Stimulated activated memory B cell treated with anti-CD40 and anti-IgM and Interleukin-4, amounts not matched to agents 10 μg/mL and 1 μg/mL and 100 μg/mL, for 72 hours (primary cell): ENCODE data around the gene RGS9.
A peak's percentile ranks its signal among the peaks of the same experiment; 100 is the strongest.

Source experiments
- ATAC-seq: fragments of 150-1000 bp; cut with Tn5 transposase; 2 replicates; pipeline ENCODE4 v1.10.0; 2021
- H3K27ac Mint-ChIP-seq: one replicate; pipeline ENCODE4 v1.8.0; 2022; ENCODE audit warnings: mild to moderate bottlenecking, mixed read lengths
- H3K27me3 Mint-ChIP-seq: one replicate; pipeline ENCODE4 v1.8.0; 2022; ENCODE audit warnings: mixed read lengths
- H3K36me3 Mint-ChIP-seq: one replicate; pipeline ENCODE4 v1.8.0; 2022; ENCODE audit warnings: mixed read lengths
- H3K4me1 Mint-ChIP-seq: one replicate; pipeline ENCODE4 v1.8.0; 2022; ENCODE audit warnings: mixed read lengths
- H3K4me3 Mint-ChIP-seq: one replicate; pipeline ENCODE4 v1.8.0; 2022; ENCODE audit warnings: mild to moderate bottlenecking, moderate library complexity, mixed read lengths
- H3K9me3 Mint-ChIP-seq: one replicate; pipeline ENCODE4 v1.8.0; 2022; ENCODE audit warnings: mixed read lengths

Gene RGS9

GRCh38 chr17:65228287-65228686, 91.1 kb downstream of the RGS9 start:
- H3K27me3 Mint-ChIP-seq = peaks cover 64% of the 10 kb centered on the region
- no peak for ATAC-seq
- H3K9me3 Mint-ChIP-seq = no peaks in the 10 kb centered on the region
- H3K4me1 Mint-ChIP-seq = peaks cover 14% of the 10 kb centered on the region
- peak overlapping the region; percentile 38 for H3K27ac Mint-ChIP-seq
- no peak overlapping the region for H3K4me3 Mint-ChIP-seq
- H3K36me3 Mint-ChIP-seq = no peaks in the 10 kb centered on the region

- H3K4me1 Mint-ChIP-seq = peaks cover 14% of the 10 kb centered on the region
- H3K27me3 Mint-ChIP-seq = peaks cover 66% of the 10 kb centered on the region
- ATAC-seq = peak; percentile 82
- peak overlapping the region; percentile 38 for H3K27ac Mint-ChIP-seq
- no peaks in the 10 kb centered on the region for H3K9me3 Mint-ChIP-seq
- H3K4me3 Mint-ChIP-seq = peak overlapping the region; percentile 29
- H3K36me3 Mint-ChIP-seq = no peaks in the 10 kb centered on the region
Measured at GRCh38 chr17:65228734-65229620, 91.8 kb downstream of the RGS9 start.

GRCh38 chr17:65229621-65229995, 92.4 kb downstream of the RGS9 start:
- Mint-ChIP-seq H3K36me3 (no peaks in the 10 kb centered on the region), H3K27ac (peak overlapping the region; percentile 38), H3K27me3 (peaks cover 71% of the 10 kb centered on the region), H3K4me3 (no peak overlapping the region), H3K4me1 (peaks cover 14% of the 10 kb centered on the region), H3K9me3 (no peaks in the 10 kb centered on the region)
- no peak for ATAC-seq

GRCh38 chr17:65230040-65230439, 92.9 kb downstream of the RGS9 start:
- H3K9me3 Mint-ChIP-seq = no peaks in the 10 kb centered on the region
- no peak overlapping the region for H3K27ac Mint-ChIP-seq
- H3K27me3 Mint-ChIP-seq = peaks cover 67% of the 10 kb centered on the region
- peaks cover 14% of the 10 kb centered on the region for H3K4me1 Mint-ChIP-seq
- no peak for ATAC-seq
- no peak overlapping the region for H3K4me3 Mint-ChIP-seq
- no peaks in the 10 kb centered on the region for H3K36me3 Mint-ChIP-seq

- Mint-ChIP-seq H3K36me3 (no peaks in the 10 kb centered on the region), H3K4me1 (peaks cover 14% of the 10 kb centered on the region), H3K27ac (no peak overlapping the region), H3K4me3 (no peak overlapping the region), H3K27me3 (peaks cover 56% of the 10 kb centered on the region), H3K9me3 (peaks cover 4% of the 10 kb centered on the region)
- ATAC-seq = no peak
Measured at GRCh38 chr17:65231086-65231485, 93.9 kb downstream of the RGS9 start.

GRCh38 chr17:65231662-65232335, 94.6 kb downstream of the RGS9 start:
- Mint-ChIP-seq H3K36me3 (no peaks in the 10 kb centered on the region), H3K27ac (no peak overlapping the region), H3K27me3 (peaks cover 49% of the 10 kb centered on the region), H3K9me3 (peaks cover 4% of the 10 kb centered on the region), H3K4me1 (peaks cover 14% of the 10 kb centered on the region), H3K4me3 (no peak overlapping the region)
- ATAC-seq = peak; percentile 53

GRCh38 chr17:65235284-65235683, 98.1 kb downstream of the RGS9 start:
- H3K4me1 Mint-ChIP-seq = no peaks in the 10 kb centered on the region
- ATAC-seq = no peak
- no peak overlapping the region for H3K27ac Mint-ChIP-seq
- H3K27me3 Mint-ChIP-seq = peaks cover 32% of the 10 kb centered on the region
- H3K9me3 Mint-ChIP-seq = peaks cover 4% of the 10 kb centered on the region
- H3K4me3 Mint-ChIP-seq = no peak overlapping the region
- H3K36me3 Mint-ChIP-seq = no peaks in the 10 kb centered on the region

GRCh38 chr17:65236321-65236720, 99.2 kb downstream of the RGS9 start:
- Mint-ChIP-seq H3K4me3 (no peak overlapping the region), H3K9me3 (peaks cover 4% of the 10 kb centered on the region), H3K4me1 (no peaks in the 10 kb centered on the region)

GRCh38 chr17:65243838-65244625, 106.9 kb downstream of the RGS9 start:
- no peak overlapping the region for H3K27ac Mint-ChIP-seq
- no peaks in the 10 kb centered on the region for H3K4me1 Mint-ChIP-seq
- no peaks in the 10 kb centered on the region for H3K36me3 Mint-ChIP-seq
- no peak for ATAC-seq
- H3K4me3 Mint-ChIP-seq = no peak overlapping the region
- peaks cover 47% of the 10 kb centered on the region for H3K27me3 Mint-ChIP-seq
- no peaks in the 10 kb centered on the region for H3K9me3 Mint-ChIP-seq

More at GRCh38 chr17:65236321-65236720, 99.2 kb downstream of the RGS9 start:
- H3K27me3 Mint-ChIP-seq = peaks cover 27% of the 10 kb centered on the region
- no peak for ATAC-seq
- no peaks in the 10 kb centered on the region for H3K36me3 Mint-ChIP-seq
- no peak overlapping the region for H3K27ac Mint-ChIP-seq

- Mint-ChIP-seq H3K27ac (no peak overlapping the region), H3K9me3 (no peaks in the 10 kb centered on the region), H3K36me3 (no peaks in the 10 kb centered on the region), H3K27me3 (peaks cover 60% of the 10 kb centered on the region), H3K4me3 (no peak overlapping the region), H3K4me1 (no peaks in the 10 kb centered on the region)
- ATAC-seq = no peak
Measured at GRCh38 chr17:65246252-65246651, 109.1 kb downstream of the RGS9 start.

- no peak overlapping the region for H3K27ac Mint-ChIP-seq
- no peak for ATAC-seq
- H3K36me3 Mint-ChIP-seq = no peaks in the 10 kb centered on the region
- H3K4me3 Mint-ChIP-seq = no peak overlapping the region
- H3K27me3 Mint-ChIP-seq = peaks cover 52% of the 10 kb centered on the region
- peaks cover 5% of the 10 kb centered on the region for H3K9me3 Mint-ChIP-seq
- no peaks in the 10 kb centered on the region for H3K4me1 Mint-ChIP-seq
Measured at GRCh38 chr17:65249774-65250173, 112.6 kb downstream of the RGS9 start.

GRCh38 chr17:65254166-65254565, 117.0 kb downstream of the RGS9 start:
- Mint-ChIP-seq H3K4me1 (no peaks in the 10 kb centered on the region), H3K4me3 (no peak overlapping the region), H3K27ac (no peak overlapping the region), H3K36me3 (no peaks in the 10 kb centered on the region), H3K27me3 (peaks cover 24% of the 10 kb centered on the region), H3K9me3 (peaks cover 12% of the 10 kb centered on the region)
- no peak for ATAC-seq

- Mint-ChIP-seq H3K27me3 (peaks cover 17% of the 10 kb centered on the region), H3K9me3 (peaks cover 7% of the 10 kb centered on the region), H3K27ac (no peak overlapping the region), H3K36me3 (no peaks in the 10 kb centered on the region), H3K4me3 (no peak overlapping the region), H3K4me1 (no peaks in the 10 kb centered on the region)
- ATAC-seq = no peak
Measured at GRCh38 chr17:65259281-65259680, 122.1 kb downstream of the RGS9 start.

- H3K4me3 Mint-ChIP-seq = no peak overlapping the region
- H3K27me3 Mint-ChIP-seq = peaks cover 17% of the 10 kb centered on the region
- no peak for ATAC-seq
- no peaks in the 10 kb centered on the region for H3K36me3 Mint-ChIP-seq
- H3K27ac Mint-ChIP-seq = no peak overlapping the region
- H3K9me3 Mint-ChIP-seq = peaks cover 7% of the 10 kb centered on the region
- no peaks in the 10 kb centered on the region for H3K4me1 Mint-ChIP-seq
Measured at GRCh38 chr17:65259696-65260485, 122.7 kb downstream of the RGS9 start.

- Mint-ChIP-seq H3K4me3 (no peak overlapping the region), H3K9me3 (peaks cover 8% of the 10 kb centered on the region), H3K36me3 (no peaks in the 10 kb centered on the region), H3K27me3 (peaks cover 17% of the 10 kb centered on the region), H3K27ac (no peak overlapping the region), H3K4me1 (no peaks in the 10 kb centered on the region)
- no peak for ATAC-seq
Measured at GRCh38 chr17:65260626-65261025, 123.5 kb downstream of the RGS9 start.
